Bronchial epithelial cell (primary cell): ENCODE measurements around the gene FAH. TPM values are rescaled to one million over a fixed set of nuclear protein-coding genes. Genes with fewer than 3 reads are reported as not detected.

Experiments used
- DNase-seq: peaks from one replicate; pipeline ENCODE4 v3.0.0-alpha.2; 2010; ENCODE audit warnings: low read depth
- FAIRE-seq: peaks from 2 replicates; lab custom pipeline; 2011; peaks lifted over from hg19 to GRCh38; lab: Jason Lieb, UNC
- H3K27me3 ChIP-seq: 2 replicates; pipeline ENCODE4 v1.5.1; 2011; ENCODE audit warnings: low read length; ENCODE audit not compliant: control insufficient read depth, insufficient read depth
- H3K36me3 ChIP-seq: 2 replicates; pipeline ENCODE4 v1.5.1; 2011; ENCODE audit warnings: low read length; ENCODE audit not compliant: control insufficient read depth, insufficient read depth
- H3K4me3 ChIP-seq: 2 replicates; pipeline ENCODE4 v1.5.1; 2011; ENCODE audit warnings: mild to moderate bottlenecking, low read depth, low read length, control low read depth
- CTCF ChIP-seq: IDR thresholded peaks from 2 replicates; pipeline ENCODE4 v1.5.1; 2011; ENCODE audit warnings: mild to moderate bottlenecking, moderate library complexity, low read length, control low read depth, inconsistent platforms; ENCODE audit not compliant: insufficient read depth, severe bottlenecking
- total RNA-seq: library from RNA; depleted of rRNA; stranded (reverse); fragments of >200 nt; gene quantifications from 2 replicates; pipeline ENCODE4 v1.2.1, GENCODE V29; 2014

Gene FAH
- total RNA-seq, 1 donor from 2014 or later: 23.4 TPM

GRCh38 chr15:80186066-80186465 lies 33.3 kb downstream of the FAH start:
- peaks cover 12% of the 10 kb centered on the region for H3K36me3 ChIP-seq
- DNase-seq: no peak
- no peak for TF ChIP-seq CTCF
- H3K4me3 ChIP-seq: no peak overlapping the region
- H3K27me3 ChIP-seq: no peaks in the 10 kb centered on the region
- FAIRE-seq: no peak

DNA sequence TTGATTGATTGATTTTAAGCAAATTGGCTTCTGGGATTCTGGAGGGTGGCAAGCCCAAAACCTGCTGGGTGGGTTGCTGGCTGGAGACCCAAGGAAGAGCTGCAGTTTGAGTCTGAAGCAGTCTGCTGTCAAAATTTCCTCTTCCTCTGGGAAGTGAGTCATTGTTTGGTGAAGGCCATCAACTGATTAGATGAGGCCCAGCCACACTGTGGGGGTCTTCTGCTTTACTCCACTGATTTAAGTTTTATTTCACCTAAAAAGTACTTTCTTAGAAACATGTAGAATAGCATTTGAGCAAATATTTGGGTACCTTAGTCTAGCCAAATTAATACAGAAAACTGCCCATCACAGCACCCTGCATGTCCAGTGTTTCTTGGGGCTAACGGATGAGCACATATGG lies 33.8 kb downstream of the FAH start:
- Histone ChIP-seq H3K4me3 (no peak overlapping the region), H3K36me3 (peaks cover 8% of the 10 kb centered on the region)
- no peak for DNase-seq

GRCh38 chr15:80188251-80188650 lies 35.5 kb downstream of the FAH start:
- Histone ChIP-seq H3K4me3 (no peak overlapping the region), H3K27me3 (no peaks in the 10 kb centered on the region), H3K36me3 (peaks cover 7% of the 10 kb centered on the region)
- peak; percentile 30 for DNase-seq
- TF ChIP-seq CTCF: no peak
- FAIRE-seq: no peak

More for the DNA sequence above, 33.8 kb downstream of the FAH start:
- FAIRE-seq: no peak
- no peaks in the 10 kb centered on the region for H3K27me3 ChIP-seq
- no peak for TF ChIP-seq CTCF

GRCh38 chr15:80191198-80191597 lies 38.4 kb downstream of the FAH start:
- no peak overlapping the region for H3K4me3 ChIP-seq
- no peak for DNase-seq
- no peak for FAIRE-seq
- peaks cover 2% of the 10 kb centered on the region for H3K36me3 ChIP-seq
- H3K27me3 ChIP-seq: no peaks in the 10 kb centered on the region
- TF ChIP-seq CTCF: no peak

GRCh38 chr15:80191897-80192595 lies 39.2 kb downstream of the FAH start:
- Histone ChIP-seq H3K27me3 (no peaks in the 10 kb centered on the region), H3K36me3 (peaks cover under 1% of the 10 kb centered on the region), H3K4me3 (no peak overlapping the region)
- DNase-seq (no peak), FAIRE-seq (no peak)
- TF ChIP-seq CTCF: no peak

- no peak for TF ChIP-seq CTCF
- Histone ChIP-seq H3K27me3 (no peaks in the 10 kb centered on the region), H3K4me3 (no peak overlapping the region), H3K36me3 (no peaks in the 10 kb centered on the region)
- no peak for FAIRE-seq
- no peak for DNase-seq
These were observed 41.4 kb downstream of the FAH start for GRCh38 chr15:80194186-80194585.
